ENCODE measurements around the gene PVR.

PVR gene, protein sequence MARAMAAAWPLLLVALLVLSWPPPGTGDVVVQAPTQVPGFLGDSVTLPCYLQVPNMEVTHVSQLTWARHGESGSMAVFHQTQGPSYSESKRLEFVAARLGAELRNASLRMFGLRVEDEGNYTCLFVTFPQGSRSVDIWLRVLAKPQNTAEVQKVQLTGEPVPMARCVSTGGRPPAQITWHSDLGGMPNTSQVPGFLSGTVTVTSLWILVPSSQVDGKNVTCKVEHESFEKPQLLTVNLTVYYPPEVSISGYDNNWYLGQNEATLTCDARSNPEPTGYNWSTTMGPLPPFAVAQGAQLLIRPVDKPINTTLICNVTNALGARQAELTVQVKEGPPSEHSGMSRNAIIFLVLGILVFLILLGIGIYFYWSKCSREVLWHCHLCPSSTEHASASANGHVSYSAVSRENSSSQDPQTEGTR

GRCh38 chr19:44643605-44644401 is at the start of gene PVR:
Gene PVR (plus strand): TSS chr19:44643910. CDS start chr19:44644097, 187 bp downstream.
- no peaks in the 10 kb centered on the region for H3K36me3 Mint-ChIP-seq (ENCODE audit: low read depth)
- no peaks in the 10 kb centered on the region for H3K9me3 Mint-ChIP-seq
- H3K27me3 Mint-ChIP-seq (ENCODE audit: low read depth), result no peaks in the 10 kb centered on the region
- H3K4me3 Mint-ChIP-seq, result peak within 1 kb of the TSS; percentile 84
- DNase-seq (ENCODE audit: low spot score), result peak; percentile 45
- no peaks in the 10 kb centered on the region for H3K4me1 Mint-ChIP-seq (ENCODE audit: low read depth)
- H3K27ac Mint-ChIP-seq, result no peak within 1 kb of the TSS

GRCh38 chr19:44596428-44597130 is 47.1 kb upstream of the PVR start:
- H3K27me3 Mint-ChIP-seq (ENCODE audit: low read depth), result no peaks in the 10 kb centered on the region
- no peak for DNase-seq (ENCODE audit: low spot score)
- H3K27ac Mint-ChIP-seq, result no peak overlapping the region
- H3K36me3 Mint-ChIP-seq (ENCODE audit: low read depth), result peaks cover 1% of the 10 kb centered on the region
- H3K4me3 Mint-ChIP-seq, result no peak overlapping the region
- H3K9me3 Mint-ChIP-seq, result peaks cover 28% of the 10 kb centered on the region
- no peaks in the 10 kb centered on the region for H3K4me1 Mint-ChIP-seq (ENCODE audit: low read depth)

- Mint-ChIP-seq H3K4me3 (no peak overlapping the region), H3K27ac (no peak overlapping the region), H3K27me3 (ENCODE audit: low read depth) (no peaks in the 10 kb centered on the region), H3K4me1 (ENCODE audit: low read depth) (no peaks in the 10 kb centered on the region), H3K36me3 (ENCODE audit: low read depth) (peaks cover 1% of the 10 kb centered on the region), H3K9me3 (peaks cover 26% of the 10 kb centered on the region)
- DNase-seq (ENCODE audit: low spot score), result no peak
Observed at GRCh38 chr19:44597131-44597491, 46.6 kb upstream of the PVR start.

GRCh38 chr19:44598355-44598754 is 45.4 kb upstream of the PVR start:
- Mint-ChIP-seq H3K27me3 (ENCODE audit: low read depth) (no peaks in the 10 kb centered on the region), H3K4me3 (no peak overlapping the region), H3K4me1 (ENCODE audit: low read depth) (no peaks in the 10 kb centered on the region), H3K36me3 (ENCODE audit: low read depth) (peaks cover 1% of the 10 kb centered on the region), H3K9me3 (peaks cover 21% of the 10 kb centered on the region), H3K27ac (no peak overlapping the region)
- no peak for DNase-seq (ENCODE audit: low spot score)

DNA sequence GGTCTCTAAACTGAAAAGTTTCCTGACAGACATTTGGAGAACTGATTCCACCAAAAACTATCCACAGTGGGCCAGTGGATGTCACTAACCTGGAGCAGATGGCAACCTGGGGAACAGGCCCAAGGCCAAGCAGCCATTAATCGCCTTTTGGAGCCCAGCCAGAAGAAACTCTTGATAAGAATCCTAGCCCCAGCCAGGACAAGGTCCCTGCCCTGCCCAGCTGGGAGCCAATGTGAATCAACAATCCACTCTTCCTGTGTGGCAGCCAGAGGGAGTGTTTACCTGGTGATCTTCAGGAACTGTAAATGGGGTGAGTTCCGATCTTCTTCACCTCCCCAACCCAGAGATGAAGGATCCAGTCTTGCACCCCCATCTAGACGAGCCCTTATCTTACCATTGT is 44.8 kb upstream of the PVR start:
- DNase-seq (ENCODE audit: low spot score), result no peak
- Mint-ChIP-seq H3K27ac (no peak overlapping the region), H3K9me3 (peaks cover 21% of the 10 kb centered on the region), H3K36me3 (ENCODE audit: low read depth) (peaks cover 1% of the 10 kb centered on the region), H3K27me3 (ENCODE audit: low read depth) (no peaks in the 10 kb centered on the region), H3K4me1 (ENCODE audit: low read depth) (no peaks in the 10 kb centered on the region), H3K4me3 (no peak overlapping the region)

DNA sequence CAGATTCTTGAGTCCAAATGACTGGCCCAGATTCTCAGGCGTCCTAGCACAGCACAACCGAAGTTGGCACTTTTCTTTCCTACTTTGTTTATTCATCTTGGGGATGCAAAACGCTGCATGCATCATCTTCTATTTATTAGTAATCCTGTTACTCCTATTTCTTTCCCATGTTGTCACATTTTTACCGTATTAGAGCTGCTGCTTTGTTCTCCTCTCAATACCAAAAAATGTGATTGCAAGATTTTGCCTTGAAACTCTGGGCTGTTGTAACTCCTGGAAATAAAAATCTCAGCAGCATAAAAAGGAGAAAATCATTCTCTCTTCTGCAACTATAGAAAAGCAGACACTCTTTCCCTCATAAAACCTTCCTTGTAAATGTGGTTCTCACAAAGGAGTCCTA is 43.2 kb upstream of the PVR start:
- Mint-ChIP-seq H3K9me3 (peaks cover 20% of the 10 kb centered on the region), H3K36me3 (ENCODE audit: low read depth) (peaks cover 1% of the 10 kb centered on the region), H3K4me1 (ENCODE audit: low read depth) (no peaks in the 10 kb centered on the region), H3K4me3 (no peak overlapping the region), H3K27ac (no peak overlapping the region), H3K27me3 (ENCODE audit: low read depth) (no peaks in the 10 kb centered on the region)
- no peak for DNase-seq (ENCODE audit: low spot score)

GRCh38 chr19:44602081-44602480 is 41.6 kb upstream of the PVR start:
- Mint-ChIP-seq H3K4me1 (ENCODE audit: low read depth) (no peaks in the 10 kb centered on the region), H3K27me3 (ENCODE audit: low read depth) (no peaks in the 10 kb centered on the region), H3K27ac (no peak overlapping the region), H3K36me3 (ENCODE audit: low read depth) (no peaks in the 10 kb centered on the region), H3K4me3 (no peak overlapping the region), H3K9me3 (peaks cover 16% of the 10 kb centered on the region)
- no peak for DNase-seq (ENCODE audit: low spot score)

- Mint-ChIP-seq H3K4me3 (no peak overlapping the region), H3K9me3 (peaks cover 18% of the 10 kb centered on the region), H3K27ac (no peak overlapping the region), H3K27me3 (ENCODE audit: low read depth) (no peaks in the 10 kb centered on the region), H3K4me1 (ENCODE audit: low read depth) (no peaks in the 10 kb centered on the region), H3K36me3 (ENCODE audit: low read depth) (no peaks in the 10 kb centered on the region)
- no peak for DNase-seq (ENCODE audit: low spot score)
Observed at GRCh38 chr19:44603201-44603945, 40.3 kb upstream of the PVR start.

- peaks cover 11% of the 10 kb centered on the region for H3K9me3 Mint-ChIP-seq
- no peak overlapping the region for H3K27ac Mint-ChIP-seq
- no peaks in the 10 kb centered on the region for H3K27me3 Mint-ChIP-seq (ENCODE audit: low read depth)
- DNase-seq (ENCODE audit: low spot score), result no peak
- H3K4me1 Mint-ChIP-seq (ENCODE audit: low read depth), result no peaks in the 10 kb centered on the region
- H3K36me3 Mint-ChIP-seq (ENCODE audit: low read depth), result no peaks in the 10 kb centered on the region
- H3K4me3 Mint-ChIP-seq, result no peak overlapping the region
Observed at GRCh38 chr19:44604241-44604640, 39.5 kb upstream of the PVR start.

GRCh38 chr19:44605547-44605946 is 38.2 kb upstream of the PVR start:
- H3K27me3 Mint-ChIP-seq (ENCODE audit: low read depth), result no peaks in the 10 kb centered on the region
- DNase-seq (ENCODE audit: low spot score), result no peak
- H3K4me1 Mint-ChIP-seq (ENCODE audit: low read depth), result no peaks in the 10 kb centered on the region
- peaks cover 6% of the 10 kb centered on the region for H3K9me3 Mint-ChIP-seq
- no peak overlapping the region for H3K4me3 Mint-ChIP-seq
- H3K27ac Mint-ChIP-seq, result no peak overlapping the region
- H3K36me3 Mint-ChIP-seq (ENCODE audit: low read depth), result no peaks in the 10 kb centered on the region

GRCh38 chr19:44607049-44607448 is 36.7 kb upstream of the PVR start:
- Mint-ChIP-seq H3K9me3 (peaks cover 6% of the 10 kb centered on the region), H3K4me1 (ENCODE audit: low read depth) (no peaks in the 10 kb centered on the region), H3K27ac (no peak overlapping the region), H3K4me3 (no peak overlapping the region), H3K36me3 (ENCODE audit: low read depth) (no peaks in the 10 kb centered on the region), H3K27me3 (ENCODE audit: low read depth) (no peaks in the 10 kb centered on the region)
- no peak for DNase-seq (ENCODE audit: low spot score)

DNA sequence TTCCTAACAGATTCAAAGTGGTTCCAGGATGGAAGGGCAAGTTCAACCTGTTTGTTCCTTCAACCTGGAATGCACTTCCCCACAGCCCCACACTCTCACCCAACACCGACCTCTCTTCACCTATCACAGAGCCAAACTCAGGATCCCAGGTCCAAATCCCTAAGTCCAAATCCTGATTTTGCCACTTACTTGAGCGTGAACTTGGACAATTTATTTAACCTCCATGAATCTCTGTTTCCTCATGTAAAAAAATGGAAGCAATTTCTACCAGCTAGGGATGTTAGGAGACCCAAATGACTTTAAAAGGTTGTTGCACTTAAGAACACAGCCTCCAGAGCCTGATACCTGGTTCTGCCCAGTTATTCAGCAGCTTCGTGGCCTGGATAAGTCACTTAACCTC is 35.8 kb upstream of the PVR start:
- no peak overlapping the region for H3K27ac Mint-ChIP-seq
- no peak for DNase-seq (ENCODE audit: low spot score)
- no peaks in the 10 kb centered on the region for H3K4me1 Mint-ChIP-seq (ENCODE audit: low read depth)
- H3K27me3 Mint-ChIP-seq (ENCODE audit: low read depth), result no peaks in the 10 kb centered on the region
- no peak overlapping the region for H3K4me3 Mint-ChIP-seq
- peaks cover 6% of the 10 kb centered on the region for H3K9me3 Mint-ChIP-seq
- H3K36me3 Mint-ChIP-seq (ENCODE audit: low read depth), result no peaks in the 10 kb centered on the region

GRCh38 chr19:44608391-44608821 is 35.3 kb upstream of the PVR start:
- Mint-ChIP-seq H3K4me1 (ENCODE audit: low read depth) (no peaks in the 10 kb centered on the region), H3K4me3 (no peak overlapping the region), H3K27ac (no peak overlapping the region), H3K36me3 (ENCODE audit: low read depth) (no peaks in the 10 kb centered on the region), H3K9me3 (peaks cover 6% of the 10 kb centered on the region), H3K27me3 (ENCODE audit: low read depth) (no peaks in the 10 kb centered on the region)
- no peak for DNase-seq (ENCODE audit: low spot score)
